HG03558 (cell line): Measurements from ENCODE around the gene SNTA1.
"Not testable (repeated sequence)": the region's sequence is repeated elsewhere in the genome, so short reads cannot be mapped to it uniquely, and the experiment has no call there.

Experiments
- ATAC-seq: cut with Tn5 transposase; IDR thresholded peaks from one replicate; pipeline ENCODE4 v1.9.1; 2021; ENCODE audit warnings: moderate number of reproducible peaks; ENCODE audit not compliant: unreplicated experiment; ENCODE audit errors: extremely low read depth

Gene SNTA1

DNA sequence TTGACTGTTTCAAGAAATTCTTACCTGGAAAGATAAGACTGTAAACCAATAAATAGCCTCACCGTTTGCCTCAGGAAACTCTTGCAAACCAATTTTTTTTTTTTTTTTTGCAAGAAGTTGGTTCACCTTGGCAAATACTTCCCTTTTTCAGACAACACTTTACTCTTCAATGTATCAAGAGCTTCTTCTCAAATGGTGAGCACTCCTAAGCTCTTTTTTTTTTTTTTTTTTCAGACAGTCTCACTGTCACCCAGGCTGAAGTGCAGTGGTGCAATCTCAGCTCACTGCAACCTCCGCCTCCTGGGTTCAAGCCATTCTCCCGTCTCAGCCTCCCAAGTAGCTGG is 22.7 kb upstream of the SNTA1 start:
- ATAC-seq: no peak

- ATAC-seq: no peak
These were observed 22.1 kb upstream of the SNTA1 start for GRCh38 chr20:33465481-33466302.

- not testable (repeated sequence) for ATAC-seq
These were observed 21.2 kb upstream of the SNTA1 start for GRCh38 chr20:33464759-33465158.

DNA sequence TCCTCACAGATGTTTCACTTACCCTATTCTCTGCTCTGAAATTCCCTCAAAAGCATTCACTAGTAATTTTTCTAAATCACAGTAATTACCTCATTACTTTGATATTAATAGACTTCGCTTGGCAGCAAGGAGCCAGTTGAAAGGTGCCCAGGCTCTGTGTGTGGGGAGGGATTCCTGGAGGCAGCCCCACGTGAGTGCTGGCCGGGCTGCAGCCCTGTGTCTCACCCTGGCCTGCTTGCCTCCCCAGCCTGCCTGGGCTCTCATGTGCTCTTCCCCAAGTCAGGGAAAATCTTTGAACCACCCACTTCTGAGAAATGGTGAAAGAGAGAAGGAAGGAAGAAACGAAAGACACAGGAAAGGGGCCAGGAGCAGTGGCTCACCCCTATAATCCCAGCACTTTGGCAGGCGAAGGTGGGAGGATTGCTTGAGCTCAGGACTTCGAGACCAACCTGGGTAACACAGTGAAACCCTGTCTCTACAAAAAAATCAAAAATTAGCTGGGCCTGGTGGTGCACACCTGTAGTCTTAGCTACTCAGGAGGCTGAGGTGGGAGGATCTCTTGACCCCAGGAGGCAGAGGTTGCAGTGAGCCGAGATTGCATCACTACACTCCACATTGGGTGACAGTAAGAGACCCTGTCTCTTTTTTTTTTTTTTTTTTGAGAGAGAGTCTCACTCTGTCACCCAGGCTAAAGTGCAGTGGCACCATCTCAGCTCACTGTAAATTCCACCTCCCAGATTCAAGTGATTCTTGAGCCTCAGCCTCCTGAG is 20.0 kb upstream of the SNTA1 start:
- no peak for ATAC-seq

GRCh38 chr20:33460711-33461110 is 17.1 kb upstream of the SNTA1 start:
- ATAC-seq: no peak

DNA sequence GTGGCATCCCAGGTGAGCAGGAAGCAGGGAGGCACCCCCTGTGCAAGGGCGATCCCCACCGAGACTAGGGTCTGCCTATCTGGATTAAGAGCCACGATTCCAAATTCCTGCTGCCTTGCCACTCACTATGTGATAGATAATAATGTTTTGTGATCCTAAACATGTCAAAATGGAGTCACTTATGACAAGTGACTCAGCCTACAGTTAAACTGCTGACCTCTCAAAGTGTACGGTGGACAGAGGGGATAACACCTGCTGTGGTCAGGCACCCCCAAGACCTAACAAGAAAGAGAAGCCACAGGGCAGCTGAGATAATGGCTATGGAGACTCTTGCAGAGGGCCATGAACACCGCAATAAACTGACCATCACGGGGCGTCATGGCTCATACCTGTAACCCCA is 16.0 kb upstream of the SNTA1 start:
- ATAC-seq: no peak

- ATAC-seq: not testable (repeated sequence)
These were observed 13.5 kb upstream of the SNTA1 start for GRCh38 chr20:33456916-33457642.

DNA sequence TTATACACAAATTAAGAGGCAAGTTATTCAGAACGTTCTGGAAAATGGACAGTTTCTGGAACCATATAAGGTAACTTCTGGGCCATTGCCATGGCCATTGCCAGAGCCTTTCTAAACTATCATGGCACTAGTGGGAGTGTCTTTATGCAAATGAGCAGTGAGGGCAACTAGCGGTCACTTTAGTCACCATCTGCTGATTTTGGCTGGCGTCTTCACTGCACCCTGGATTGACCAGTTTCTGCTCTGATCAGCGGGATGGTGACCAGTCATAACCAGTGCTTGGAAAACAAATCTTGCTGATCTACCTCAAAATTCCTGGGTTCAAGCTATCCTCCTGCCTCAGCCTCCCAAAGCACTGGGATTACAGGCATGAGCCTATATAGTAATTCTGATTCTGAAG is 7.3 kb upstream of the SNTA1 start:
- no peak for ATAC-seq

- ATAC-seq: no peak
These were observed 2.5 kb upstream of the SNTA1 start for GRCh38 chr20:33445881-33446625.

- ATAC-seq: no peak
These were observed 1.4 kb upstream of the SNTA1 start for GRCh38 chr20:33444797-33445560.

- no peak for ATAC-seq
These were observed 504 bp downstream of the SNTA1 start for GRCh38 chr20:33443006-33443511.

DNA sequence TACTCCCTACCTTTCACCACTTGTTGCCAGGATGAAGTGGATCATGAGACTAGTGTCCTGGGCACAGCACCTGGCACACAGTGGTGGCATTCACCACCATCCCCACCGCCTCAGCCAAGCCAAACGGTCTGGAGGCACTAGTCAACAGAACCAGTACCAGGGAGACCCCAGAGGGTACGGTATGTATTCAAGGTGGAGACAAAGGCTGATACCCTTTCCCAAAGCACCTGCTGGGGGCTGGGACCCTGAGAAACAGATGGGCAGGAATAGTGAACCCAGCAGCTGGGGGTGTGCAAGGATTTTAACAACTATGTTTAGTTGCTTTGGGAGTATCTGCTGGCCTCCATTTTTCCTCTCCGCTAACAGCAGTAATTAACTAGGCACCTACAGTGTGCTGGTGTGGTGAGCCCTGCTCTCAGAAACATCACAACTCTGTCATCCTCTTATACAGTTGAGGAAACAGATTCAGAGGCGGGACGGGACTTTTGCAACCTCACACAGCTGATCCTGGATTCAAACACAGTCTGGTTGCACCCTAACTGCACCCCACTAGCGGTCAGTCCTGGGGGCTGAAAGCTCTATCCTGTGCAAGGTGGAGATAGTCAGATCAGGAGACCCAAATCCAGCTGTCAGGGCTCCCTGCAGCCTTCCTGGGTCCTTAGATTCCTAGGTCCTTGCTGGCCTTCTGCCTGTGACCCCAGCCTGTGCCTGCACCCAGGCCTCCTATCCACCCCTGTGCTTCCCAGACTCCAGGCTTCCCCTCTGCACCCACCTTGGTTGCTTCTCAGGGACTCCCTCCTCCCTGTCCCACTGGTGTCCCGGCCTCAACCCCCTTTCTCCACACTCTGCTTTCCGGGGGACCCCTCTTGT is 1.2 kb downstream of the SNTA1 start:
- no peak for ATAC-seq

GRCh38 chr20:33441142-33441955 is 2.2 kb downstream of the SNTA1 start:
- no peak for ATAC-seq

DNA sequence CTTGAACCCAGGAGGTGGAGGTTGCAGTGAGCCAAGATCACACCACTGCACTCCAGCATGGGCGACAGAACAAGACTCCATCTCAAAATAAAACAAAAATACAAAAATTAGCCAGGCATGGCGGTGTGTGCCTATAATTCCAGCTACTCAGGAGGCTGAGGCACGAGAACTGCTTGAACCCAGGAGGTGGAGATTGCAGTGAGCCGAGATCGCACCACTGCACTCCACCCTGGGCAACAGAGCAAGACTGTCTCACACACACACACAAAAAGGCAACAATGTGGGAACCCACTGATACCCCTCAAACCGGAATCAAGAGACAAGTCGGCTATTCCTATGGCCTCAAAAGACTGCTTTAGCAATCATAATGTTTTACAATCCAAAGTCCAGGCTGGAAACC is 3.0 kb downstream of the SNTA1 start:
- not testable (repeated sequence) for ATAC-seq

DNA sequence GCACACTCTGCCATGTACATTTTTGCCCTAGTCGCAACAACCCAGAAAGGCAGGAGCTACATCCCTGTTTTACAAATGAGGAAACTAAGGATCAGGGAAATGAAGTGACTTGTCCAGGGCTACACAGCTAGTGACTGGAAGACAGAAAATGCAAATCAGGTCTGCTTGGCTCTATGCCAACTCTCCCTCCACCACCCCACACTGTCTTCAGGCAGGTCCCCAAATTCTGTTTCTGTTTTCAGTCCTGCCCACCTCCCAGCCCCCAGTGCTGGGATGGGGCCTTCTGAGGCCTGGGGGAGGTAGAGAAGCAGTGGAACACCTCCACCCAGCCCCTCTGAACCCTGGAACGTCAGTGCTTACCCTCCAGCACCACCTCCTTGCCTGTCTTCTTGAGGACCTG is 5.1 kb downstream of the SNTA1 start:
- ATAC-seq: no peak

DNA sequence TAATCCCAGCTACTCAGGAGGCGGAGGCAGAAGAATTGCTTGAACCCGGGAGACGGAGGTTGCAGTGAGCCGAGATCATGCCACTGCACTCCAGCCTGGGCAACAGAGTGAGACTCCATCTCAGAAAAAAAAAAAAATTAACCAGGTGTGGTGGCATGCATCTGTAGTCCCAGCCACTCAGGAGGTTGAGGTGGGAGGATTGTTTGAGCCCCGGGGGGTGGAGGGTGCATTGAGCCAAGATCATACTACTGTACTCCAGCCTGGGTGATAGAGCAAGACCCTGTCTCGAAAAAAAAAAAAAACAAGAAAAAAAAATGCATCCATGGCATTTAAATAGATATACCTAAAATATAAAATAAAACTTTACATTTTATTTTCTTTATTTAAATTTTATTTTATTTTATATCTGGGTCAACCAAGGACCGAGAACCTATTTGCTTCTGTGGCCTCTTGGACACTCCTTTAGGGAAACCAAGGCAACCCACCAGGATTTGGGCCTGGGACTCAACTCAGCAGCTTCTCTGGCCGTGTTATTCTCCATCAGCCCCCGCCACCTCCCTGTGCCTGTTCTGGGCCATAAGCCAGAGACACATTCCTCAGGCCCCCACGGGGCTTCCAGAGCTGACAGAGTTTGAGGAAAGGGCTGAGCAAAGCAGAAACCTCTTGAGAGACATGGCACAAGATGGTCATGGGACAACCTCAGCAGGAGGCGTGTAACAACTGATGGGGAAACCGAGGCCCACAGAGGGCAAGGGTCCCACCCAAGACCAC is 6.2 kb downstream of the SNTA1 start:
- ATAC-seq: no peak

- ATAC-seq: no peak
These were observed 9.1 kb downstream of the SNTA1 start for GRCh38 chr20:33434434-33434833.
